AG08395 (cell line): ENCODE data around the gene FAM32A.

Experiments used
- DNase-seq: peaks from one replicate; pipeline ENCODE4 v3.0.0; 2012; ENCODE audit warnings: mixed read lengths, low spot score

Gene FAM32A

GRCh38 chr19:16202320-16203255 is 17.4 kb downstream of the FAM32A start:
- peak; percentile 65 for DNase-seq

GRCh38 chr19:16203256-16204004 is 18.2 kb downstream of the FAM32A start:
- DNase-seq: no peak

GRCh38 chr19:16204005-16204294 is 18.7 kb downstream of the FAM32A start:
- no peak for DNase-seq

GRCh38 chr19:16205205-16206045 is 20.2 kb downstream of the FAM32A start:
- DNase-seq: no peak

GRCh38 chr19:16206046-16206605 is 20.9 kb downstream of the FAM32A start:
- DNase-seq: no peak

- DNase-seq: no peak
Observed at GRCh38 chr19:16206637-16207036, 21.4 kb downstream of the FAM32A start.

GRCh38 chr19:16207063-16207462 is 21.9 kb downstream of the FAM32A start:
- DNase-seq: no peak

GRCh38 chr19:16207490-16208025 is 22.3 kb downstream of the FAM32A start:
- DNase-seq: no peak

- no peak for DNase-seq
Observed at GRCh38 chr19:16208064-16208759, 23.0 kb downstream of the FAM32A start.

- DNase-seq: no peak
Observed at GRCh38 chr19:16208847-16209665, 23.8 kb downstream of the FAM32A start.

- no peak for DNase-seq
Observed at GRCh38 chr19:16210168-16210567, 25.0 kb downstream of the FAM32A start.

GRCh38 chr19:16213076-16213475 is 27.9 kb downstream of the FAM32A start:
- DNase-seq: no peak

GRCh38 chr19:16216744-16217670 is 31.8 kb downstream of the FAM32A start:
- DNase-seq: no peak

GRCh38 chr19:16217716-16218451 is 32.7 kb downstream of the FAM32A start:
- DNase-seq: no peak

GRCh38 chr19:16218851-16219250 is 33.6 kb downstream of the FAM32A start:
- no peak for DNase-seq

GRCh38 chr19:16222806-16223205 is 37.6 kb downstream of the FAM32A start:
- DNase-seq: no peak

GRCh38 chr19:16223746-16224145 is 38.5 kb downstream of the FAM32A start:
- DNase-seq: no peak

GRCh38 chr19:16224293-16225045 is 39.3 kb downstream of the FAM32A start:
- DNase-seq: no peak
